ENCODE measurements around the gene PLEKHM2. TPM values are rescaled to one million over a fixed set of nuclear protein-coding genes. Genes with fewer than 3 reads are reported as not detected.

The PLEKHM2 gene
- total RNA-seq, 1 experiment from 2014 or later: 45.9 TPM

DNA sequence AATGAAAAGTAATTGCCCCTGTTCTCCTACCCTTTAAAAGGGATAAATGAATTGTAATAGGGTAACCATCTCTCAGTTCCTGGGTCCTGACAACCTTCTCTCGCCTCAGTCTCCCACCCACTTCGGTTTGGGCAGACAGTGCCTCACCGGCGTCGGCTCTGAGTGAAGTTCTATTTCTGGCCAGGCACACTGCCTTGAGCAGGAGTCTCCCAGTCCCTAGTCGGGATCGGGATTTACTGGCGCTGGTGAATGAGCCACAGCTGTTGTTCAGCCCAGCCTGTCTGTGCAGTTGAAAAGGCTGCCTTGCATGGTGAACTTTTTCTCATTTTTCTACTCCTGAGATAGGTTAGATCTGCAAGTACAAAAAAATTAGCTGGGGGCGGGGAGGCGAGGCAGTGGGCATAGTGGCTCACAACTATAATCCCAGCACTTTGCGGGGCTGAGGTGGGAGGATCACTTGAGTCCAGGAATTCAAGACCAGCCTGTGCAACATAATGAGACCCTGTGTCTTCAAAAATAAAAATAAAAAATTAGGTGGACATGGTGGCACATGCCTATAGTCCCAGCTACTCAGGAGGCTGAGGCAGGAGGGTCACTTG lies 7.4 kb downstream of the PLEKHM2 start:
- no peak overlapping the region for H2BK12ac ChIP-seq (ENCODE audit: insufficient read length, low read depth, low read length)
- H3K4me2 ChIP-seq (ENCODE audit: insufficient read depth, insufficient read length, low read length): no peak overlapping the region
- no peaks in the 10 kb centered on the region for H3K27me3 Mint-ChIP-seq (ENCODE audit: low read depth)
- no peaks in the 10 kb centered on the region for H4K20me1 ChIP-seq (ENCODE audit: control insufficient read depth, insufficient read depth, insufficient read length)
- WGBS (ENCODE audit: extremely low coverage, insufficient read length, low lambda C conversion rate): no CpG with 5 or more reads among the region's 11 CpGs
- DNase-seq: no peak
- H3K9me3 ChIP-seq (ENCODE audit: control insufficient read depth, low read depth, low read length): no peaks in the 10 kb centered on the region
- no peaks in the 10 kb centered on the region for H3K4me1 ChIP-seq (ENCODE audit: insufficient read depth, low read length)
- no peak overlapping the region for H4K91ac ChIP-seq (ENCODE audit: insufficient read length, low read depth, low read length)
- no peak overlapping the region for H3T11ph ChIP-seq (ENCODE audit: low read length)
- no peak overlapping the region for H4K5ac ChIP-seq (ENCODE audit: insufficient read length, low read depth, low read length)
- no peak overlapping the region for H3K27ac ChIP-seq (ENCODE audit: insufficient read length, low read depth, low read length)
- H3K27me3 ChIP-seq (ENCODE audit: insufficient read depth, low read length): no peaks in the 10 kb centered on the region
- H3K14ac ChIP-seq (ENCODE audit: insufficient read depth, low read length): no peak overlapping the region
- H3K4me3 Mint-ChIP-seq: no peak overlapping the region
- H3K9me3 Mint-ChIP-seq: no peaks in the 10 kb centered on the region
- H3K36me3 Mint-ChIP-seq (ENCODE audit: insufficient read depth in 1 of 3, low read depth in 3 of 3): peaks cover 0 to 9% (median 6%) of the 10 kb centered on the region in 3 experiments; a peak in 5 of 7 replicates
- no peaks in the 10 kb centered on the region for H3K23me2 ChIP-seq (ENCODE audit: insufficient read length, low read depth, low read length, poor library complexity, severe bottlenecking)
- TF ChIP-seq, protein P1, sequence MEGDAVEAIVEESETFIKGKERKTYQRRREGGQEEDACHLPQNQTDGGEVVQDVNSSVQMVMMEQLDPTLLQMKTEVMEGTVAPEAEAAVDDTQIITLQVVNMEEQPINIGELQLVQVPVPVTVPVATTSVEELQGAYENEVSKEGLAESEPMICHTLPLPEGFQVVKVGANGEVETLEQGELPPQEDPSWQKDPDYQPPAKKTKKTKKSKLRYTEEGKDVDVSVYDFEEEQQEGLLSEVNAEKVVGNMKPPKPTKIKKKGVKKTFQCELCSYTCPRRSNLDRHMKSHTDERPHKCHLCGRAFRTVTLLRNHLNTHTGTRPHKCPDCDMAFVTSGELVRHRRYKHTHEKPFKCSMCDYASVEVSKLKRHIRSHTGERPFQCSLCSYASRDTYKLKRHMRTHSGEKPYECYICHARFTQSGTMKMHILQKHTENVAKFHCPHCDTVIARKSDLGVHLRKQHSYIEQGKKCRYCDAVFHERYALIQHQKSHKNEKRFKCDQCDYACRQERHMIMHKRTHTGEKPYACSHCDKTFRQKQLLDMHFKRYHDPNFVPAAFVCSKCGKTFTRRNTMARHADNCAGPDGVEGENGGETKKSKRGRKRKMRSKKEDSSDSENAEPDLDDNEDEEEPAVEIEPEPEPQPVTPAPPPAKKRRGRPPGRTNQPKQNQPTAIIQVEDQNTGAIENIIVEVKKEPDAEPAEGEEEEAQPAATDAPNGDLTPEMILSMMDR (conservative IDR thresholded peaks at IDR 0.05): no peak
- H2AK5ac ChIP-seq (ENCODE audit: insufficient read length, low read length): no peak overlapping the region
- no peak overlapping the region for H2BK120ac ChIP-seq (ENCODE audit: low read depth, low read length, poor library complexity, severe bottlenecking)
- no peak overlapping the region for H2AFZ ChIP-seq (ENCODE audit: low read length)
- no peaks in the 10 kb centered on the region; the same call in 1 of the 2 replicates for H3K79me2 ChIP-seq (ENCODE audit: insufficient read depth, low read length)
- H2BK20ac ChIP-seq (ENCODE audit: low read depth, low read length, poor library complexity, severe bottlenecking): no peak overlapping the region
- H3K79me1 ChIP-seq (ENCODE audit: insufficient read depth, low read depth, low read length, poor library complexity, severe bottlenecking): peaks cover 2% of the 10 kb centered on the region
- H2BK5ac ChIP-seq (ENCODE audit: insufficient read length, low read length): no peak overlapping the region
- H2BK15ac ChIP-seq (ENCODE audit: low read depth, low read length): no peak overlapping the region
- H3K4me1 Mint-ChIP-seq: no peaks in the 10 kb centered on the region
- H3K56ac ChIP-seq (ENCODE audit: insufficient read length, low read depth, low read length): no peak overlapping the region
- no peak overlapping the region for H3K4ac ChIP-seq (ENCODE audit: low read depth, low read length)
- H3K18ac ChIP-seq (ENCODE audit: insufficient read length, low read depth, low read length): no peak overlapping the region
- H3K9ac ChIP-seq (ENCODE audit: extremely low read depth, insufficient read length, low read length): no peak overlapping the region
- no peak overlapping the region for H3K23ac ChIP-seq (ENCODE audit: insufficient read length, low read depth, low read length)
- no peak overlapping the region; a peak in 2 of 7 replicates for H3K27ac Mint-ChIP-seq
- H4K8ac ChIP-seq (replicated peaks; ENCODE audit: insufficient read length, low read depth, low read length): no peak overlapping the region
